COLO668 (cell line): ENCODE data around the gene TLCD1.

Experiments
- DNase-seq: peaks from one replicate; lab custom pipeline; 2025; ENCODE audit not compliant: unreplicated experiment; lab: John Stamatoyannopoulos, UW

TLCD1 gene

GRCh38 chr17:28726226-28726626 lies at the start of gene TLCD1:
TLCD1 (minus strand) TSS chr17:28726233; CDS start chr17:28726097, 136 bp downstream.
- peak; percentile 77 for DNase-seq

GRCh38 chr17:28774206-28774605 lies 48.2 kb upstream of the TLCD1 start:
- DNase-seq, result no peak

- DNase-seq, result no peak
Observed at GRCh38 chr17:28773736-28774135, 47.7 kb upstream of the TLCD1 start.

- no peak for DNase-seq
Observed at GRCh38 chr17:28765038-28765437, 39.0 kb upstream of the TLCD1 start.

- peak; percentile 45 for DNase-seq
Observed at GRCh38 chr17:28763804-28764266, 37.8 kb upstream of the TLCD1 start.

- no peak for DNase-seq
Observed at GRCh38 chr17:28763137-28763799, 37.2 kb upstream of the TLCD1 start.

GRCh38 chr17:28760601-28761562 lies 34.8 kb upstream of the TLCD1 start:
- DNase-seq, result peak; percentile 4

- no peak for DNase-seq
Observed at GRCh38 chr17:28759256-28759865, 33.3 kb upstream of the TLCD1 start.

- DNase-seq, result no peak
Observed at GRCh38 chr17:28758411-28759121, 32.5 kb upstream of the TLCD1 start.

- DNase-seq, result no peak
Observed at GRCh38 chr17:28756049-28756804, 30.2 kb upstream of the TLCD1 start.

- no peak for DNase-seq
Observed at GRCh38 chr17:28755486-28755885, 29.5 kb upstream of the TLCD1 start.

GRCh38 chr17:28751600-28752366 lies 25.8 kb upstream of the TLCD1 start:
- DNase-seq, result no peak

- peak; percentile 87 for DNase-seq
Observed at GRCh38 chr17:28750178-28751047, 24.4 kb upstream of the TLCD1 start.

- no peak for DNase-seq
Observed at GRCh38 chr17:28749516-28750177, 23.6 kb upstream of the TLCD1 start.

GRCh38 chr17:28748852-28749515 lies 23.0 kb upstream of the TLCD1 start:
- DNase-seq, result no peak

- DNase-seq, result no peak
Observed at GRCh38 chr17:28747801-28748750, 22.0 kb upstream of the TLCD1 start.
